ENCODE measurements around the gene KCNQ5.

The KCNQ5 gene

GRCh38 chr6:72936766-72937559 is 315.1 kb downstream of the KCNQ5 start:
- Histone ChIP-seq H3K36me3 (ENCODE audit: insufficient read depth, low read length) (no peaks in the 10 kb centered on the region), H3K27ac (peak overlapping the region; percentile 71), H3K9me3 (ENCODE audit: low read depth, low read length) (no peaks in the 10 kb centered on the region), H3K4me3 (peak overlapping the region; percentile 56), H3K9ac (ENCODE audit: insufficient read length) (peak overlapping the region; percentile 23)
- DNase-seq (ENCODE audit: low read depth, low spot score) = peak; percentile 73
- no peak for TF ChIP-seq EZH2 (IDR thresholded peaks at IDR 0.05)
- TF ChIP-seq FOXP2 (optimal IDR thresholded peaks at IDR 0.05; ENCODE audit: control extremely low read depth, extremely low read length, insufficient read depth) = no peak
- no peak for TF ChIP-seq POLR2AphosphoS5 (IDR thresholded peaks at IDR 0.05; ENCODE audit: borderline replicate concordance, low read depth, low read length)

- Histone ChIP-seq H3K9ac (ENCODE audit: insufficient read length) (no peak overlapping the region), H3K36me3 (ENCODE audit: insufficient read depth, low read length) (no peaks in the 10 kb centered on the region), H3K27ac (no peak overlapping the region), H3K9me3 (ENCODE audit: low read depth, low read length) (no peaks in the 10 kb centered on the region), H3K4me3 (no peak overlapping the region)
- TF ChIP-seq POLR2AphosphoS5 (IDR thresholded peaks at IDR 0.05; ENCODE audit: borderline replicate concordance, low read depth, low read length) (no peak), EZH2 (IDR thresholded peaks at IDR 0.05) (no peak), FOXP2 (optimal IDR thresholded peaks at IDR 0.05; ENCODE audit: control extremely low read depth, extremely low read length, insufficient read depth) (no peak)
- DNase-seq (ENCODE audit: low read depth, low spot score) = no peak
Observed at GRCh38 chr6:72938104-72938503, 316.2 kb downstream of the KCNQ5 start.

GRCh38 chr6:72939004-72939403 is 317.1 kb downstream of the KCNQ5 start:
- no peak for TF ChIP-seq FOXP2 (optimal IDR thresholded peaks at IDR 0.05; ENCODE audit: control extremely low read depth, extremely low read length, insufficient read depth)
- no peak for TF ChIP-seq POLR2AphosphoS5 (IDR thresholded peaks at IDR 0.05; ENCODE audit: borderline replicate concordance, low read depth, low read length)
- TF ChIP-seq EZH2 (IDR thresholded peaks at IDR 0.05) = no peak
- H3K9ac ChIP-seq (ENCODE audit: insufficient read length) = no peak overlapping the region
- H3K9me3 ChIP-seq (ENCODE audit: low read depth, low read length) = no peaks in the 10 kb centered on the region
- no peaks in the 10 kb centered on the region for H3K36me3 ChIP-seq (ENCODE audit: insufficient read depth, low read length)
- DNase-seq (ENCODE audit: low read depth, low spot score) = no peak
- H3K27ac ChIP-seq = no peak overlapping the region
- H3K4me3 ChIP-seq = no peak overlapping the region

- TF ChIP-seq POLR2AphosphoS5 (IDR thresholded peaks at IDR 0.05; ENCODE audit: borderline replicate concordance, low read depth, low read length) (no peak), EZH2 (IDR thresholded peaks at IDR 0.05) (no peak), FOXP2 (optimal IDR thresholded peaks at IDR 0.05; ENCODE audit: control extremely low read depth, extremely low read length, insufficient read depth) (no peak)
- no peak for DNase-seq (ENCODE audit: low read depth, low spot score)
- Histone ChIP-seq H3K9ac (ENCODE audit: insufficient read length) (no peak overlapping the region), H3K4me3 (no peak overlapping the region), H3K36me3 (ENCODE audit: insufficient read depth, low read length) (no peaks in the 10 kb centered on the region), H3K9me3 (ENCODE audit: low read depth, low read length) (no peaks in the 10 kb centered on the region), H3K27ac (no peak overlapping the region)
Observed at GRCh38 chr6:72940265-72940664, 318.4 kb downstream of the KCNQ5 start.

GRCh38 chr6:72941263-72941662 is 319.4 kb downstream of the KCNQ5 start:
- no peak for TF ChIP-seq EZH2 (IDR thresholded peaks at IDR 0.05)
- TF ChIP-seq POLR2AphosphoS5 (IDR thresholded peaks at IDR 0.05; ENCODE audit: borderline replicate concordance, low read depth, low read length) = no peak
- no peak for TF ChIP-seq FOXP2 (optimal IDR thresholded peaks at IDR 0.05; ENCODE audit: control extremely low read depth, extremely low read length, insufficient read depth)
- no peaks in the 10 kb centered on the region for H3K36me3 ChIP-seq (ENCODE audit: insufficient read depth, low read length)
- H3K9me3 ChIP-seq (ENCODE audit: low read depth, low read length) = no peaks in the 10 kb centered on the region
- no peak overlapping the region for H3K9ac ChIP-seq (ENCODE audit: insufficient read length)
- DNase-seq (ENCODE audit: low read depth, low spot score) = no peak
- no peak overlapping the region for H3K4me3 ChIP-seq
- H3K27ac ChIP-seq = no peak overlapping the region; the same call in 1 of the 2 replicates

GRCh38 chr6:72941751-72942150 is 319.9 kb downstream of the KCNQ5 start:
- Histone ChIP-seq H3K9me3 (ENCODE audit: low read depth, low read length) (no peaks in the 10 kb centered on the region), H3K27ac (peak overlapping the region; percentile 5; the same call in 1 of the 2 replicates), H3K9ac (ENCODE audit: insufficient read length) (no peak overlapping the region), H3K36me3 (ENCODE audit: insufficient read depth, low read length) (no peaks in the 10 kb centered on the region), H3K4me3 (no peak overlapping the region)
- no peak for DNase-seq (ENCODE audit: low read depth, low spot score)
- TF ChIP-seq EZH2 (IDR thresholded peaks at IDR 0.05) = no peak

- no peak overlapping the region for H3K4me3 ChIP-seq
- H3K9ac ChIP-seq (ENCODE audit: insufficient read length) = no peak overlapping the region
- no peak for DNase-seq (ENCODE audit: low read depth, low spot score)
- no peak overlapping the region for H3K27ac ChIP-seq
- no peaks in the 10 kb centered on the region; the same call in 1 of the 2 replicates for H3K9me3 ChIP-seq (ENCODE audit: low read depth, low read length)
- TF ChIP-seq FOXP2 (optimal IDR thresholded peaks at IDR 0.05; ENCODE audit: control extremely low read depth, extremely low read length, insufficient read depth) = no peak
- no peak for TF ChIP-seq POLR2AphosphoS5 (IDR thresholded peaks at IDR 0.05; ENCODE audit: borderline replicate concordance, low read depth, low read length)
- no peak for TF ChIP-seq EZH2 (IDR thresholded peaks at IDR 0.05)
- no peaks in the 10 kb centered on the region for H3K36me3 ChIP-seq (ENCODE audit: insufficient read depth, low read length)
Observed at GRCh38 chr6:72943699-72944098, 321.8 kb downstream of the KCNQ5 start.

GRCh38 chr6:72944660-72945059 is 322.8 kb downstream of the KCNQ5 start:
- no peak for TF ChIP-seq FOXP2 (optimal IDR thresholded peaks at IDR 0.05; ENCODE audit: control extremely low read depth, extremely low read length, insufficient read depth)
- TF ChIP-seq POLR2AphosphoS5 (IDR thresholded peaks at IDR 0.05; ENCODE audit: borderline replicate concordance, low read depth, low read length) = no peak
- TF ChIP-seq EZH2 (IDR thresholded peaks at IDR 0.05) = no peak
- Histone ChIP-seq H3K27ac (no peak overlapping the region), H3K36me3 (ENCODE audit: insufficient read depth, low read length) (no peaks in the 10 kb centered on the region), H3K4me3 (no peak overlapping the region), H3K9me3 (ENCODE audit: low read depth, low read length) (no peaks in the 10 kb centered on the region; the same call in 1 of the 2 replicates), H3K9ac (ENCODE audit: insufficient read length) (no peak overlapping the region)
- no peak for DNase-seq (ENCODE audit: low read depth, low spot score)

- DNase-seq (ENCODE audit: low read depth, low spot score) = no peak
- no peaks in the 10 kb centered on the region for H3K36me3 ChIP-seq (ENCODE audit: insufficient read depth, low read length)
- H3K4me3 ChIP-seq = no peak overlapping the region
- no peak overlapping the region for H3K9ac ChIP-seq (ENCODE audit: insufficient read length)
- no peaks in the 10 kb centered on the region; the same call in 1 of the 2 replicates for H3K9me3 ChIP-seq (ENCODE audit: low read depth, low read length)
- TF ChIP-seq POLR2AphosphoS5 (IDR thresholded peaks at IDR 0.05; ENCODE audit: borderline replicate concordance, low read depth, low read length) (no peak), FOXP2 (optimal IDR thresholded peaks at IDR 0.05; ENCODE audit: control extremely low read depth, extremely low read length, insufficient read depth) (no peak), EZH2 (IDR thresholded peaks at IDR 0.05) (no peak)
- no peak overlapping the region for H3K27ac ChIP-seq
Observed at GRCh38 chr6:72946774-72947173, 324.9 kb downstream of the KCNQ5 start.
